A673 (cell line): ENCODE data around the gene LRRC38. TPM values are rescaled to one million over a fixed set of nuclear protein-coding genes. Genes with fewer than 3 reads are reported as not detected.

ENCODE experiments used
- BruUV-seq: library from RNA; stranded (reverse); fragments of 400-500 nt; replicated peaks from 2 replicates; lab custom pipeline; 2021; lab: Mats Ljungman, UMichigan
- CTCF ChIA-PET: fragments of 300-600 bp; sonication (Branson Sonifier 250); formaldehyde crosslinking; loops from one replicate; lab custom pipeline; 2022; ENCODE audit warnings: antibody characterized with exemption; lab: Charles Lee
- POLR2A ChIA-PET: fragments of 300-600 bp; sonication (Branson Sonifier 250); formaldehyde crosslinking; loops from one replicate; lab custom pipeline; 2022; ENCODE audit warnings: antibody characterized with exemption; ENCODE audit not compliant: low non-redundant PET; lab: Charles Lee
- DNase-seq: peaks from one replicate; pipeline ENCODE4 v3.0.0-alpha.2; 2015; ENCODE audit warnings: low spot score
- H3K27ac ChIP-seq: fragments of 200-600 bp; sonication (generic); 2 replicates; pipeline ENCODE4 v1.5.1; 2016; ENCODE audit warnings: mixed run types, low read depth, mild to moderate bottlenecking, mixed read lengths, antibody characterized with exemption, low read length; ENCODE audit not compliant: poor library complexity, severe bottlenecking
- H3K27me3 ChIP-seq: fragments of 200-600 bp; sonication (generic); replicated peaks from 2 replicates; pipeline ENCODE4 v1.6.1; 2017; ENCODE audit warnings: mixed run types, low read depth, mild to moderate bottlenecking, mixed read lengths, antibody characterized with exemption, low read length; ENCODE audit not compliant: insufficient read depth, poor library complexity
- H3K36me3 ChIP-seq: fragments of 200-600 bp; sonication (generic); 2 replicates; pipeline ENCODE4 v1.6.1; 2016; ENCODE audit warnings: mixed run types, mild to moderate bottlenecking, mixed read lengths, antibody characterized with exemption, low read length; ENCODE audit not compliant: insufficient read depth, poor library complexity, severe bottlenecking
- H3K4me1 ChIP-seq: fragments of 200-600 bp; sonication (generic); 2 replicates; pipeline ENCODE4 v1.6.1; 2017; ENCODE audit warnings: mixed run types, mild to moderate bottlenecking, mixed read lengths, antibody characterized with exemption, low read length; ENCODE audit not compliant: insufficient read depth, poor library complexity, severe bottlenecking
- H3K4me3 ChIP-seq: fragments of 200-600 bp; sonication (generic); 2 replicates; pipeline ENCODE4 v1.5.1; 2016; ENCODE audit warnings: low read depth, mixed run types, mild to moderate bottlenecking, mixed read lengths, low read length; ENCODE audit not compliant: poor library complexity, severe bottlenecking
- H3K9me3 ChIP-seq: fragments of 200-600 bp; sonication (generic); 2 replicates; pipeline ENCODE4 v1.6.1; 2016; ENCODE audit warnings: mixed run types, low read depth, mild to moderate bottlenecking, mixed read lengths, antibody characterized with exemption, low read length; ENCODE audit not compliant: poor library complexity, severe bottlenecking
- CTCF ChIP-seq: fragments of 300-800, 200-600 bp; sonication (generic); conservative IDR thresholded peaks from 2 replicates; pipeline ENCODE4 v1.5.1; 2017; ENCODE audit warnings: low read depth, mild to moderate bottlenecking, antibody characterized with exemption, low read length, moderate library complexity, mixed read lengths
- EZH2 ChIP-seq: fragments of 200-600 bp; sonication (generic); IDR thresholded peaks from 2 replicates; pipeline ENCODE4 v1.6.1; 2017; ENCODE audit warnings: borderline replicate concordance, low read depth, mild to moderate bottlenecking, mixed read lengths, antibody characterized with exemption, low read length; ENCODE audit not compliant: poor library complexity, severe bottlenecking
- intact Hi-C: fragments of 100-400 bp; cut with micrococcal nuclease; formaldehyde crosslinking; loops from one replicate; pipeline ENCODE4 v1.10.0; 2022; ENCODE audit not compliant: unreplicated experiment
- total RNA-seq: library from RNA; stranded (reverse); gene quantifications from 2 replicates; pipeline ENCODE4 v1.2.3, GENCODE V29; 2021

LRRC38 gene
- total RNA-seq, 1 experiment from 2014 or later: not detected

- Histone ChIP-seq H3K4me1 (no peaks in the 10 kb centered on the region), H3K36me3 (no peaks in the 10 kb centered on the region), H3K4me3 (no peak overlapping the region), H3K27ac (no peak overlapping the region), H3K9me3 (no peaks in the 10 kb centered on the region), H3K27me3 (no peaks in the 10 kb centered on the region)
- ChIA-PET POLR2A (no interaction called here), CTCF (no interaction called here)
- TF ChIP-seq EZH2: no peak
- TF ChIP-seq CTCF: no peak
- DNase-seq: no peak
- intact Hi-C loops: no loop called here
- no TSS peak for BruUV-seq
Observed at GRCh38 chr1:13538832-13539231, 25.0 kb upstream of the LRRC38 start.

- Histone ChIP-seq H3K4me1 (no peaks in the 10 kb centered on the region), H3K36me3 (no peaks in the 10 kb centered on the region), H3K27ac (no peak overlapping the region), H3K4me3 (no peak overlapping the region), H3K9me3 (no peaks in the 10 kb centered on the region), H3K27me3 (no peaks in the 10 kb centered on the region)
- TF ChIP-seq EZH2 (no peak), CTCF (no peak)
- CTCF ChIA-PET: no interaction called here
- intact Hi-C loops: no loop called here
- DNase-seq: no peak
- POLR2A ChIA-PET: no interaction called here
- BruUV-seq: no TSS peak
Observed at GRCh38 chr1:13536571-13536970, 22.8 kb upstream of the LRRC38 start.

- no peaks in the 10 kb centered on the region for H3K9me3 ChIP-seq
- ChIA-PET POLR2A (no interaction called here), CTCF (no interaction called here)
- H3K4me1 ChIP-seq: no peaks in the 10 kb centered on the region
- no peak overlapping the region for H3K4me3 ChIP-seq
- H3K36me3 ChIP-seq: no peaks in the 10 kb centered on the region
- no peak for DNase-seq
- no peak overlapping the region for H3K27ac ChIP-seq
- intact Hi-C loops: no loop called here
- BruUV-seq: no TSS peak
- no peaks in the 10 kb centered on the region for H3K27me3 ChIP-seq
- TF ChIP-seq EZH2: no peak
- no peak for TF ChIP-seq CTCF
Observed at GRCh38 chr1:13535227-13535626, 21.4 kb upstream of the LRRC38 start.
